ENCODE data around the gene EYA4.

GRCh38 chr6:133404151-133404550 lies 163.0 kb downstream of the EYA4 start:
- no peak for TF ChIP-seq CTCF (IDR thresholded peaks at IDR 0.05; ENCODE audit: insufficient read depth, low read length, poor library complexity, severe bottlenecking)
- TF ChIP-seq EZH2phosphoT487 (conservative IDR thresholded peaks at IDR 0.05; ENCODE audit: low read length), result no peak

All from SU-DHL-6 (cell line).